ENCODE data around the gene COQ10A. TPM values are rescaled to one million over a fixed set of nuclear protein-coding genes. Genes with fewer than 3 reads are reported as not detected.

The COQ10A gene
- total and polyA plus RNA-seq, 2 donors (not counting 1 experiment from before 2014, with no cell fraction given), result 9.1 to 14.2 TPM

- Histone ChIP-seq H3K4me3 (replicated peaks in 1 of 4; ENCODE audit: control extremely low read depth in 1 of 4, insufficient read depth in 1 of 4, low read depth in 3 of 4, low read length in 4 of 4) (no peak overlapping the region), H3K9me3 (ENCODE audit: control insufficient read depth, insufficient read depth, low read depth, low read length) (no peaks in the 10 kb centered on the region), H3K4me1 (ENCODE audit: control insufficient read depth, extremely low read depth, insufficient read depth, low read length) (no peaks in the 10 kb centered on the region), H3K79me2 (ENCODE audit: control insufficient read depth, insufficient read depth, low read length) (no peaks in the 10 kb centered on the region), H3K27ac (ENCODE audit: insufficient read depth, low read length) (no peak overlapping the region), H2AFZ (ENCODE audit: low read length) (no peak overlapping the region), H3K36me3 (ENCODE audit: control insufficient read depth, insufficient read depth, low read length) (peaks cover 19% of the 10 kb centered on the region), H4K20me1 (ENCODE audit: control insufficient read depth, extremely low read depth, insufficient read depth, low read length) (no peaks in the 10 kb centered on the region), H3K4me2 (ENCODE audit: extremely low read depth, insufficient read depth, low read length) (no peak overlapping the region), H3K9ac (ENCODE audit: insufficient read depth, low read length) (no peak overlapping the region), H3K27me3 (ENCODE audit: control insufficient read depth, insufficient read depth, low read length) (no peaks in the 10 kb centered on the region)
- no peak for DNase-seq (ENCODE audit: low read depth in 2 of 2)
- TF ChIP-seq CTCF (conservative IDR thresholded peaks at IDR 0.05 in 1 of 2, IDR thresholded peaks at IDR 0.05 in 1 of 2; ENCODE audit: low read depth in 1 of 2, low read length in 2 of 2) (no peak), EZH2 (IDR thresholded peaks at IDR 0.05; ENCODE audit: low read length, missing control alignments) (no peak)
Observed at GRCh38 chr12:56274299-56274698, 7.6 kb downstream of the COQ10A start.

GRCh38 chr12:56278905-56279304 is 12.2 kb downstream of the COQ10A start:
- no peak overlapping the region for H3K27ac ChIP-seq (ENCODE audit: insufficient read depth, low read length)
- TF ChIP-seq CTCF (conservative IDR thresholded peaks at IDR 0.05 in 1 of 2, IDR thresholded peaks at IDR 0.05 in 1 of 2; ENCODE audit: low read depth in 1 of 2, low read length in 2 of 2) (no peak), EZH2 (IDR thresholded peaks at IDR 0.05; ENCODE audit: low read length, missing control alignments) (no peak)

GRCh38 chr12:56280849-56281248 is 14.1 kb downstream of the COQ10A start:
- DNase-seq (ENCODE audit: low read depth in 2 of 2), result no peak
- Histone ChIP-seq H4K20me1 (ENCODE audit: control insufficient read depth, extremely low read depth, insufficient read depth, low read length) (no peaks in the 10 kb centered on the region), H3K27me3 (ENCODE audit: control insufficient read depth, insufficient read depth, low read length) (no peaks in the 10 kb centered on the region), H3K4me1 (ENCODE audit: control insufficient read depth, extremely low read depth, insufficient read depth, low read length) (no peaks in the 10 kb centered on the region), H3K4me3 (replicated peaks in 1 of 4; ENCODE audit: control extremely low read depth in 1 of 4, insufficient read depth in 1 of 4, low read depth in 3 of 4, low read length in 4 of 4) (no peak overlapping the region), H3K4me2 (ENCODE audit: extremely low read depth, insufficient read depth, low read length) (no peak overlapping the region), H2AFZ (ENCODE audit: low read length) (no peak overlapping the region), H3K79me2 (ENCODE audit: control insufficient read depth, insufficient read depth, low read length) (no peaks in the 10 kb centered on the region), H3K27ac (ENCODE audit: insufficient read depth, low read length) (no peak overlapping the region), H3K9ac (ENCODE audit: insufficient read depth, low read length) (no peak overlapping the region), H3K9me3 (ENCODE audit: control insufficient read depth, insufficient read depth, low read depth, low read length) (no peaks in the 10 kb centered on the region), H3K36me3 (ENCODE audit: control insufficient read depth, insufficient read depth, low read length) (peaks cover 14% of the 10 kb centered on the region)
- TF ChIP-seq CTCF (conservative IDR thresholded peaks at IDR 0.05 in 1 of 2, IDR thresholded peaks at IDR 0.05 in 1 of 2; ENCODE audit: low read depth in 1 of 2, low read length in 2 of 2) (no peak), EZH2 (IDR thresholded peaks at IDR 0.05; ENCODE audit: low read length, missing control alignments) (no peak)

More at GRCh38 chr12:56278905-56279304, 12.2 kb downstream of the COQ10A start:
- H3K27me3 ChIP-seq (ENCODE audit: control insufficient read depth, insufficient read depth, low read length), result no peaks in the 10 kb centered on the region
- H3K79me2 ChIP-seq (ENCODE audit: control insufficient read depth, insufficient read depth, low read length), result no peaks in the 10 kb centered on the region
- H3K4me1 ChIP-seq (ENCODE audit: control insufficient read depth, extremely low read depth, insufficient read depth, low read length), result no peaks in the 10 kb centered on the region
- H3K4me2 ChIP-seq (ENCODE audit: extremely low read depth, insufficient read depth, low read length), result no peak overlapping the region
- no peak overlapping the region for H2AFZ ChIP-seq (ENCODE audit: low read length)
- no peaks in the 10 kb centered on the region for H3K9me3 ChIP-seq (ENCODE audit: control insufficient read depth, insufficient read depth, low read depth, low read length)
- peaks cover 19% of the 10 kb centered on the region for H3K36me3 ChIP-seq (ENCODE audit: control insufficient read depth, insufficient read depth, low read length)
- no peak overlapping the region for H3K9ac ChIP-seq (ENCODE audit: insufficient read depth, low read length)
- H4K20me1 ChIP-seq (ENCODE audit: control insufficient read depth, extremely low read depth, insufficient read depth, low read length), result no peaks in the 10 kb centered on the region
- no peak for DNase-seq (ENCODE audit: low read depth in 2 of 2)
- no peak overlapping the region for H3K4me3 ChIP-seq (replicated peaks in 1 of 4; ENCODE audit: control extremely low read depth in 1 of 4, insufficient read depth in 1 of 4, low read depth in 3 of 4, low read length in 4 of 4)
